Ishikawa (cell line): Measurements from ENCODE around the gene MAP3K20.

ENCODE experiments used
- CEBPB ChIP-seq: IDR thresholded peaks from 2 replicates; pipeline ENCODE4 v1.6.1; 2012
- CREB1 ChIP-seq: IDR thresholded peaks from 2 replicates; pipeline ENCODE4 v1.6.1; 2012; ENCODE audit warnings: low read depth
- EP300 ChIP-seq: IDR thresholded peaks from 2 replicates; pipeline ENCODE4 v1.6.1; 2012; ENCODE audit warnings: borderline replicate concordance
- NFIC ChIP-seq: IDR thresholded peaks from 2 replicates; pipeline ENCODE4 v1.6.1; 2012
- RAD21 ChIP-seq: IDR thresholded peaks from 2 replicates; pipeline ENCODE4 v1.6.1; 2012; ENCODE audit warnings: low read depth
- REST ChIP-seq: IDR thresholded peaks from 2 replicates; pipeline ENCODE4 v1.6.1; 2012; ENCODE audit warnings: low read depth, mild to moderate bottlenecking
- TAF1 ChIP-seq: IDR thresholded peaks from 2 replicates; pipeline ENCODE4 v1.6.1; 2012; ENCODE audit warnings: low read depth, mild to moderate bottlenecking
- TCF12 ChIP-seq: IDR thresholded peaks from 2 replicates; pipeline ENCODE4 v1.6.1; 2012; ENCODE audit warnings: low read depth
- TEAD4 ChIP-seq: IDR thresholded peaks from 2 replicates; pipeline ENCODE4 v1.6.1; 2012
- YY1 ChIP-seq: IDR thresholded peaks from 2 replicates; pipeline ENCODE4 v1.6.1; 2012; ENCODE audit warnings: low read depth
- TF ChIP-seq, protein P1 (sequence below): IDR thresholded peaks from 2 replicates; pipeline ENCODE4 v1.6.1; 2012

- no peak for TF ChIP-seq EP300
- no peak for TF ChIP-seq CEBPB
- no peak for TF ChIP-seq YY1
- TF ChIP-seq CREB1: no peak
- TF ChIP-seq REST: no peak
- no peak for TF ChIP-seq NFIC
- TF ChIP-seq TAF1: no peak
- TF ChIP-seq, protein P1, sequence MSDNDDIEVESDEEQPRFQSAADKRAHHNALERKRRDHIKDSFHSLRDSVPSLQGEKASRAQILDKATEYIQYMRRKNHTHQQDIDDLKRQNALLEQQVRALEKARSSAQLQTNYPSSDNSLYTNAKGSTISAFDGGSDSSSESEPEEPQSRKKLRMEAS: no peak
- TF ChIP-seq TCF12: no peak
- TF ChIP-seq TEAD4: no peak
- no peak for TF ChIP-seq RAD21
These were observed 151.5 kb downstream of the MAP3K20 start for GRCh38 chr2:173226899-173227698.
